Dermis blood vessel endothelial cell (primary cell): ENCODE results near the gene CKMT1A. TPM values are rescaled to one million over a fixed set of nuclear protein-coding genes. Genes with fewer than 3 reads are reported as not detected.
"Not testable (repeated sequence)": the region's sequence is repeated elsewhere in the genome, so short reads cannot be mapped to it uniquely, and the experiment has no call there.

Experiments used
- DNase-seq: peaks from one replicate; pipeline ENCODE4 v3.0.0; 2010
- total RNA-seq: library from RNA; depleted of rRNA; stranded (reverse); fragments of >200 nt; gene quantifications from 2 replicates; pipeline ENCODE4 v1.2.3, GENCODE V29; 2014

The CKMT1A gene
- total RNA-seq, result not detected in 2 replicates

DNA sequence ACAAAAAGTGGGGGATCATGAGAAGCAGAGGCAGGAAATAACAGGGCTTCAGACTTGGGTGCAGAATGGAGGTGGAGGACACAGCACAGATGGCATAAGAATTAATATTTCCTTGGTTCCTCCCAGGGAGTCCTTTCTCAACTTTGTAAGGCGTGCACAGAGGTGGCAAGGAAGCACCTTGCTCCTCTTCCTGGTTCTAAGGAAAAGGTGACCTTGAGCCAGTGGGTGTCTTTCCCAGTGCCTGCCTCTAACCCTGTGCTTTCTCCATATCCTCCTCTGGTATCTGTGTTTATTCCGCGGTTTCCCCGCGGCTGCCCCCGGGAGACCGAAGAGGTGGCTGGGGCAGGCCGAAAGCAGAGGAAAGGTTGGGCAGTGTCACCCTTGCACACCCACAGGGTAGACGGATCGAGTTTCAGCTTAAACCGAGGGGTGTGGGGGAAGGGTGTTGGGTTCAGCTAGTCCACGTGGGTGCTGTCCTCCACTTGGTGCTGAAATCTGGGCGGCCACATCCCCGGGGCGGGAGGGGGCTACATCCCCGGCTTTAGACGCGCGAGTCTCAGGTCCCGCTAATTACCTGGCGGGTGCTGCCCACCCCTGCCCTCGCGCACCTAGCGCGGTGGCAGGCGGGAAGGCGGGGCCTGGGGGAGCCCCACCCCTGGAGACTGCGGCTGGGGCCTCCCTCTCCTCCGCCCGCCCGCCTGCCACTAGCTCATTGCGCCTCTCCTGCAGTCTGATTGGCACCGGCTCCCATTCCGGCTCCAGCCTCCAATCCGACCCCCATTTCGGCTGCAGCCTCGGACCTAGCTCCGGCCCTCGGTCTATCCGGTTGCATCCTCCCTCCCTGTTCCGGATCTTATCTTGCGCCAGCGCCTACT, at the start of gene CKMT1A:
Gene CKMT1A, plus strand, starts transcription at position 712 of the 875 bp plus-strand sequence. CDS start 192 bp downstream, outside the sequence.
- not testable (repeated sequence) for DNase-seq

DNA sequence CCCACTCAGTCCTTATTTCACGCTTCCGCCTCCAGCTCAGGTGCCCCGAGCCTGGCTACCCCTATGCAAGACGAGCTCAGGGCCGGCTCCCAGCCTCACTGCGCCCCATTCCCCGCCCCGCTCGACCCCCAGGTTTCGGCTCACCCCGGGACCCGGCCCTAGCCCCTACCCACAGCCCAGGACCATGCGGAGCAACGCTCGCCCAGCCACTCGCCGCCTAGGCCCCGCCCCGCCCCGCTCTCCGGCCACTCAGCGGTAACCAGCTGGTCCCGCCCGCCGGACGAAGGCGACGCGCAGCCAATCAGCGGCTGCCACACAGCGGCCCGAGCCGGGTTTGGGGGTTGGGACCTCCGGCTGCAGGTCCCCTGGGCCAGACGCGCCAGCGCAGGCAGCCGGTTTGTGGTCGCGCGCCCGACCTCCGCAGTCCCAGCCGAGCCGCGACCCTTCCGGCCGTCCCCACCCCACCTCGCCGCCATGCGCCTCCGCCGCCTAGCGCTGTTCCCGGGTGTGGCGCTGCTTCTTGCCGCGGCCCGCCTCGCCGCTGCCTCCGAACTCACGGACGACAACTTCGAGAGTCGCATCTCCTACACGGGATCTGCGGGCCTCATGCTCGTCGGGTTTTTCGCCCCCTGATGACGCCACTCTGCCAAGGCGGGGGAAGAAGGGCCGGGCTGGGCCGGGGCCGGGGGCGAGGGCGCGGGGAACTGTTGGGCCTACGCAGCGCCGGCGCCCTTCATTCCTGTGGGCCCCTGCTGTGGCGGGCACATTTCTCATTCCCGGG, 44.8 kb upstream of the CKMT1A start, which contains the start of gene CATSPER2:
Gene CATSPER2, minus strand, starts transcription at position 196 of the 781 bp plus-strand sequence. CDS start 783 bp downstream, outside the sequence.
- DNase-seq, result no peak

- DNase-seq, result not testable (repeated sequence)
Observed at GRCh38 chr15:43649430-43649926, 44.2 kb upstream of the CKMT1A start.

GRCh38 chr15:43659727-43660126, 33.9 kb upstream of the CKMT1A start:
- DNase-seq, result not testable (repeated sequence)

DNA sequence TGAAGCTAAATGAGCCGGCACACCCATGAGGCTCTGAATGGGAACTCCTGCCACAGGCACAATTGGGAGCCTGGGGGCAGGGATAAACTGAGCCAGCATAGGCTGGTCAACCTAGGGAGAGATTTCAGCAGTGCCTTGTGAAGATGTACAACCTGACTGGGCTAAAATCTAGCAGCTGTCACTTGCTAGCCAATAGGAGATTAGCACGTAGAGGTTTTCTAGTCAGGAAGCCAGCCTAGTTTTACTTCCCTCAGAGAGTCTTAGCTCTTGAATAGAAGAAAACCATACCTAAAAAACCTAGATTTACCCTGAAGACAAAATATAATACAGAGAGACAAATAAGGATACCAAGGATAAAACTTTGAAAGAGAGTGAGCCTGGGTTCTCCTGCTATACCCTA, 31.4 kb upstream of the CKMT1A start:
- DNase-seq, result not testable (repeated sequence)

GRCh38 chr15:43663333-43663732, 30.3 kb upstream of the CKMT1A start:
- not testable (repeated sequence) for DNase-seq

GRCh38 chr15:43666177-43666576, 27.5 kb upstream of the CKMT1A start:
- not testable (repeated sequence) for DNase-seq

DNA sequence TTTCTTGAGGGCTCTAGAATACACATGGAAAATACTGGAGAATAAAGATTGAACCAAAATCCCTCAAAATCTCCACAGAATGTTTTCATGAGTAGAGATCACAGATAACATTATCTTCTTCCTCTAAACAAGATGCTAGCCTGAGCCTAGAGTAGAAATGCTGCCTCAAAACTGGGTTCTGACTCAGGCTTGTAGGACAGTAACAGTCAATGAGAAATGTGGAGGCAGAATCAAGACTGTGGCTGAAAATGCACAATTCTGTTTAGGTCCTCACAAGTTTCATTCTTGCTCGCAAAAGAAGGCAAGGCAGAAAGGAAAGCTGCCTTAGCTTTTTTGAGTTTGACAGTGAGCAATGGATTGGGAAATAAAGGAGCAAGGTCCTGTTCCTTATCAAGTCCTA, 19.5 kb upstream of the CKMT1A start:
- DNase-seq, result not testable (repeated sequence)

- not testable (repeated sequence) for DNase-seq
Observed at GRCh38 chr15:43689604-43690301, 3.9 kb upstream of the CKMT1A start.

DNA sequence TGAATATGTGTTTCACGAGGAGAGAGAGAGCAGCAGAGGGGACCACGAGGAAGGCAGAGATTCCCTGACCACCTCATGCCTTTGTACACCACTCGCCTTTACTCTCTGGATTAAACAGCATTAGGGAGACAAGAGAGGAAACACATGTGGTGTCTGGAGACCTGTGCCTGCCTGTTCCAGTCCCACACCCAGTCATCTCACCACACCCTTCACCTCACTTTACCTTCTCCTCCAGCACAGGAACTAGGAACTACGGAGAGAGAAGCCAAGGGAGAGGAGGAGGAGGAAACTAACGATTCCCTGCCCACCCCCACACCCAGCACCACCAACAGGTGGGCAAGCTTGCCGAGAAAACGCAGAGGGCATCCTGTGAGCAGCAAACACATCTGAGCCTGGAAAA, 980 bp upstream of the CKMT1A start:
- DNase-seq, result not testable (repeated sequence)

DNA sequence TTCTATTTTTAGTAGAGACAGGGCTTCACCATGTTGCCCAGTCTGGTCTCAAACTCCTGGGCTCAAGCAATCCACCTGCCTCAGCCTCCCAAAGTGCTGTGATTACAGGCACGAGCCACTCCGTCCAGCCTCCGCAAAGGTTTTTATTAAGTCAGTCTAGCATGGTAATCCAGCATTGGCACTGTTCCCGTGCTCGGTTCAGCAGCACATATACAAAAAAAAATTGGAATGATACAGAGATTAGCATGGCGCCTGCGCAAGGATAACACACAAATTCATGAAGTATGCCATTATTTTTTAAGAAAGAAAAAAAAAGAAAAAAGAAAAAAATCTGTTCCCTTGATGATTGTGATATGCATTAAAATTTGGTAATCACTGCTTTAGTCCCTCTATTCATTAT, 8.5 kb downstream of the CKMT1A start:
- no peak for DNase-seq

DNA sequence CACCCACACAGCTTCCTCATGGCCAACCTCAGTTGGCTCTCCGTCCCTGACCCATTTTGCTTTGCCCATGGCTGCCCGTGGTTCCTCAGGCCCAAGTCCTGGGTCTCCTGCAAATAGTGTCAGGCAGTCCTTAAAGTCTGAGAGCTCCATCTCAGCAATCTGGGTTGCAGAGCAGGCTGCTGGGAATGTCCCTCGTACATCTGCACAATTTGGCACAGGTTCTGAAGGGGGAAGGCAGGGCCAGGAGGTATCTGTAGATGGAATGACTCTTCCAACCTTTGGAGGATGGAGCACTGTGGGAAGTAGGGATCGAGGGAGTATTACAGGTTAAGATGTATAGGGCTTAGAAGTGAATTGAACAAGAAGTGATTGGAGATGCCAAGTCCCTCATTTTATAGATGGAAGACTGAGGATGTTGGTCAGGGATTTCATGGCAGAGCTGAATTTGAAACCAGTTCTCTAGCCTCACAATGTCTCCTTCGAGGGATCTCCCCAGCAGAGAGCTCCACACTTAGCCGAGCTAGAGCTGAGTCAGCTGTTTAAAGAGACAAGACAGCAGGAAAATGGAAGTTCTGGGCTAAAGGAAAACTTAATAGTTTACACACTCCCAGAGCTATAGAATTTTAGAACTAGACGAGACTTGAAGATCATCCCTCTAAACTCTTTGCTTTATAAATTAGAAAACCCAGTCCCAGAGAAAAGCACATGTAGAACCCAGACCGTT, 9.2 kb downstream of the CKMT1A start:
- no peak for DNase-seq

GRCh38 chr15:43710431-43711131, 16.9 kb downstream of the CKMT1A start:
- DNase-seq, result not testable (repeated sequence)

DNA sequence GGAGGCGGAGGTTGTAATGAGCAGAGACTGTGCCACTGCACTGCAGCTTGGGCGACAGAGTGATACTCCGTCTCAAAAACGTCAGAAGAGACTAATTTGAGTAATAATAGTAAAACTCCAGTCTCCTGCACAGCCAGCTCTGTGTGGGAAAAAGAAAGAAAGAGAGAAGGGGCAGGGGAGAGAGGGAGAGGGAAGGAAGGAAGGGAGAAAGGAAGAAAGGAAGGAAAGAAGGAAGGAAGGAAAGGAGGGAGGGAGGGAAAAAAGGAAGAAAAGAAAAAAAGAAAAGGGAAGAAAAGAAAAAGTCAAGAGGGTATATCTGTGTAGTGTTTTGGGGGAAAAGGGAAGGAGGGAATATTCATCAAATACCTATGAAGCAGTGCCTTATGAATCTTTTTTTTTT, 29.5 kb downstream of the CKMT1A start:
- no peak for DNase-seq

- DNase-seq, result not testable (repeated sequence)
Observed at GRCh38 chr15:43726306-43726705, 32.6 kb downstream of the CKMT1A start.

- not testable (repeated sequence) for DNase-seq
Observed at GRCh38 chr15:43728053-43728725, 34.5 kb downstream of the CKMT1A start.

GRCh38 chr15:43735416-43735815, 41.8 kb downstream of the CKMT1A start:
- DNase-seq, result no peak

DNA sequence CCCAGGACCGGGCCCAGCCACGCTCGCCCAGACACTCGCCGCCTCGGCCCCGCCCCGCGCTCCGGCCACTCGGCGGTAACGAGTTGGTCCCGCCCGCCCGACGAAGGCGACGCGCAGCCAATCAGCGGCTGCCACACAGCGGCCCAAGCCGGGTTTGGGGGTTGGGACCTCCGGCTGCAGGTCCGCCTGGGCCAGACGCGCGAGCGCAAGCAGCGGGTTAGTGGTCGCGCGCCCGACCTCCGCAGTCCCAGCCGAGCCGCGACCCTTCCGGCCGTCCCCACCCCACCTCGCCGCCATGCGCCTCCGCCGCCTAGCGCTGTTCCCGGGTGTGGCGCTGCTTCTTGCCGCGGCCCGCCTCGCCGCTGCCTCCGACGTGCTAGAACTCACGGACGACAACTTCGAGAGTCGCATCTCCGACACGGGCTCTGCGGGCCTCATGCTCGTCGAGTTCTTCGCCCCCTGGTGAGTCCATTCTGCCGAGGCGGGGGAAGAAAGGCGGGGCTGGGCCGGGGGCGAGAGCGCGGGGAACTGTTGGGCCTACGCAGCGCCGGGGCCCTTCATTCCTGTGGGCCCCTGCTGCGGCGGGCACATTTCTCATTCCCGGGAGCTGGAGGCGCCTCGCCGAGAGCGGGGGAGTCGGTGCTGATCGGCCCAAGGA, 52.7 kb downstream of the CKMT1A start, which contains the start of gene PDIA3:
Gene PDIA3, plus strand, starts transcription at position 194 of the 658 bp plus-strand sequence. Its CDS starts 102 bp downstream, at position 296.
- peak; percentile 95 for DNase-seq

- peak; percentile 48 for DNase-seq
Observed at GRCh38 chr15:43746903-43747309, 53.2 kb downstream of the CKMT1A start.

DNA sequence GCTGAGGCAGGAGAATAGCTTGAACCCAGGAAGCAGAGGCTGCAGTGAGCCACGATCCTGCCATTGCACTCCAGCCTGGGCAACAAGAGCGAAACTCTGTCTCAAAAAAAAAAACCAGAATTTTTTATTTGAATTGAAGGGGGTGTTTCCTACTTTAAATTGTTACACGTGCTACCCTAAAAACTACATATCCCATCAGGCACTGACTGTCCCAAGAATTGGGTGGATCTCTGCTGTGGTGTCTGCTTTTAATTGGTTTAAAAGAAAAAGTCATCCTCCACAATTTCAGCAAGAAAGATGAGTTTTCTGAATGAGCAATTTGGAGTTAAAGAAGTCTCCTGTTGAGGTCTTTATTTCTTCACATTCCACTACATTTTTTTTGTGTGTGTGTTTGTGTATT, 54.7 kb downstream of the CKMT1A start:
- peak; percentile 20 for DNase-seq
